NCI-H748 (cell line): ENCODE data around the gene GNL1.
"Not testable (repeated sequence)": the region's sequence is repeated elsewhere in the genome, so short reads cannot be mapped to it uniquely, and the experiment has no call there.

Experiments used
- DNase-seq: peaks from one replicate; lab custom pipeline; 2025; ENCODE audit not compliant: unreplicated experiment; lab: John Stamatoyannopoulos, UW

The GNL1 gene

DNA sequence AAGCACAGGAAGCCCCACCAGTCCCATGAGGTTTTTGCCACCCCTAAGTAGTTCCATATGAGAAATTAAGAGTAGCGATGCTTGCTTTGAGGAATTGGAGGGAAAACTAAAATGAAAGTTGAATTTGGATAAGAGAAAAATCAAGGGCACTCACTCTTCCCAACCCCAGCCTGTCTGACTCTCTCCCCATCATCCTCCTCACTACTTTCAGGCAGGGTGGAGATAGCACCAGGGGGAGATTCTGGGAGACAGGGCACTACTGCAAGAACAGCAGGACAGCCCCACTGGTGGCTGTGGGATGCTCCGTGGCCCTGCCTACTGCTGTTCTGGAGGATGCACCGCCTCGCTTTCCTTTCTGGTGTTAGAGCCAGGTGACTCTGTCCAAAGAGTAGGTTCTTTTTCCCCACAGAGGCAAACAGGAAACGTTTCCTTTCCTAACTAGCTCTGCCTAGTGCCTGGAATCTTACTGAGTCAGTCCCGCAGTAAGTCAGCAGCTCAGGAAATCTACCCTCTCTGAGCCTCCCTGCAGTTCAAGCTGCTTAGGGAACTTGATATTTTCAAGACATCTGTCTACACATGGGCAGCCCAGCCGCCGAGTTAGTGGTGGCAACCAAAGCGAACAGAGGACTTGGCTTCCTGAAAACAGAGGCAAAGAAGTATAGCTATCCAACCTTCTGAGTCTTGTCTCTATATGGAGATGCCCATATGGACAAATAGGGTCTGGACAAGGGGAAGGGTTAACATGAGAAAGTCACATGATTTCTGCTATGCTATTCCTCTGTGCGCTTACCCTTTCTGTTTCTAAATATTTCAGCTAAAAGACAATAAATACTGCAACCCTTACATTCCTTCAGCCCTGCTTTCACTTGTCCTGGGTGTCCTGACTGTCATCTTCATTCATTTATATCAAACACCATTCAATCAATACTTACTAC is 55.6 kb downstream of the GNL1 start:
- DNase-seq, result no peak

DNA sequence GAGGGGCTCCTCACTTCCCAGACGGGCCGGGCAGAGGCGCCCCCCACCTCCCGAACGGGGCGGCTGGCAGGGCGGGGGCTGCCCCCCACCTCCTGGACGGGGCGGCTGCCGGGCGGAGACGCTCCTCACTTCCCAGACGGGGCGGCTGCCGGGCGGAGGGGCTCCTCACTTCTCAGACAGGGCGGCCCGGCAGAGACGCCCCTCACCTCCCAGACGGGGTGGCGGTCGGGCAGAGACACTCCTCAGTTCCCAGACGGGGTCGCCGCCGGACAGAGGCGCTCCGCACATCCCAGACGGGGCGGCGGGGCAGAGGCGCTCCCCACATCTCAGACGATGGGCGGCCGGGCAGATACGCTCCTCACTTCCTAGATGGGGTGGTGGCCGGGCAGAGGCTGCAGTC is 57.6 kb downstream of the GNL1 start:
- DNase-seq, result not testable (repeated sequence)

DNA sequence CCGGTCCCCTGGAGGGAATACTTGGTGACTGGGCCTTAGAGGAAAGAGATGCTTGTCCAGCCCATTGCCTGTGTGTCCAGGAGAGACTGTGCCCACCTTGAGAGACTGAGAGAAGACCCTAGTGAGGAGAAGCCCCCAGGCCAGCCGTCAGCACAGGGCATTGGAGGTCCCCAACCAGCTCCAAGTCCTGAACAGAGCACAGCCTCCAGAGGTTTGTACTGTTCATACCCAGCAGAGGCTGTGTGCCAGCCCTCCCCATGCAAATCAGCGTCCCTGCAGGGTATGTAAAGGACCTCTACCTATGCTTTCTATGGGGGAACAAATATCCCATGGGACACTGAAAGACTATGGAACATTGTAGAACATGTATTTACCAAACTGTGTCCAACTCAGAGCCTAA is 58.6 kb downstream of the GNL1 start:
- DNase-seq, result no peak

DNA sequence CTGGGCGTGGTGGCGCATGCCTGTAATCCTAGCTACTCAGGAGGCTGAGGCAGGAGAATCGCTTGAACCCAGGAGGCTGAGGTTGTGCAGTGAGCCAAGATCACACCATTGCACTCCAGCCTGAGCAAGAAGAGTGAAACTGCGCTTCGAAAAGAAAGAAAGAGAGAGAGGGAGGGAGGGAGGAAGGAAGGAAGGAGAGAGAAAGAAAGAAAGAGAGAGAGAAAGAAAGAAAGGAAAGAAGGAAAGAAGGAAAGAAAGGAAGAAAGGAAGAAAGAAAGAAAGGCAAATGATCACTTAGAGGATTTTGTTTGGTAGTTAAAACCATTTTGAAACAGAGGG is 59.1 kb downstream of the GNL1 start:
- not testable (repeated sequence) for DNase-seq

DNA sequence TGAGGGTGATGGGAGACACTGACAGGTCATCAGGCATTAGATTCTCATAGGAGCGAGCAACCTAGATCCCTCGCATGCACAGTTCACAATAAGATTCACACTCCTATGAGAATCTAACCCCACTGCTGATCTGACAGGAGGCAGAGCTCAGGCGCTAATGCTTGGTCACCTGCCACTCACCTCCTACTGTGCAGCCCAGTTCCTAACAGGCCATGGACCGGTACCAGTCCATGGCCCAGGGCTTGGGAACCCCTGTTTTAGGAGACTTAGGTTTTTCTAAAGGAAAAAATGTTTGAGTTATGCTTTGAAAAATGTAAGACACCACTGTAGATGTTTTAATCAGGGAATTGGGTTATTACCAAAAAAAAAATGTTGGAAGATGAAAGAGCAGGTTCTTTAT is 60.3 kb downstream of the GNL1 start:
- DNase-seq, result no peak

DNA sequence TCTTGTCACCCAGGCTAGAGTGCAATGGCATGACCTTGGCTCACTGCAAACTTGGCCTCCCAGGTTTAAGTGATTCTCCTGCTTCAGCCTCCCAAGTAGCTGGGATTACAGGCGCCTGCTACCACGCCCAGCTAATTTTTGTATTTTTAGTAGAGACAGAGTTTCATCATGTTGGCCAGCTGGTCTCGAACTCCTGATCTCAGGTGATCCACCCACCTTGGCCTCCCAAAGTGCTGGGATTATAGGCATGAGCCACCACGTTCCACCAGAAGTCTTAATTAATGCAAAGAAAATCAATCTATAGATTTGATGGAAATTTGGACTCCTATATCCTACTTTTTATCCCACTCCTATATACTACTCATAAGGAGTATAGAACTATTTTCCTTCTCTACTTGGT is 61.2 kb downstream of the GNL1 start:
- not testable (repeated sequence) for DNase-seq

DNA sequence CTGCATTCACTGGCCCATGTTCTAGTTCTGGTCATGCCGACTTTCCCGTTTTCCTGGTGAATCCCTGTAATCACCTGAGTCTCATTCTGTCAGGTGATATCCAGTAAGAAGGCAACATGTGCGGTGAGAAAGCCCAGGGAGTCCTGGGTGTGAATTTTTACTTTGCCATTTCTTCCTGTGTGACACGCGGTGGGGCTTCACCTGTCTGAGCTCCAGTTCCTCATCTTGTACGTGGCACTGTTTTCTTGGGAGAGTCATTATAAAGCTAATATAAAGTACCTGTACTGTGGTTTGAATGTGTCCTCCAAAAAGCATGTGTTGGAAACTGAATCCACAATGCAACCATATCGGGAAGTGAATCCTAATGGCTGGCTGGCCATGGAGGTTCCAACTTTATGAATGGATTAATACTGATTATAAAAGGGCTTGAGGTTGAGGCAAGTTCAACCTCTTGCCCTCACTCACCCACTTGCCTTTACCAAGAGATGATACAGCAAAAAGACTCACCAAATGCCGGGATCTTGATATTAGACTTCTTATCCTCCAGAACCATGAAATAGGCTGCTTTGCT is 61.9 kb downstream of the GNL1 start:
- no peak for DNase-seq

DNA sequence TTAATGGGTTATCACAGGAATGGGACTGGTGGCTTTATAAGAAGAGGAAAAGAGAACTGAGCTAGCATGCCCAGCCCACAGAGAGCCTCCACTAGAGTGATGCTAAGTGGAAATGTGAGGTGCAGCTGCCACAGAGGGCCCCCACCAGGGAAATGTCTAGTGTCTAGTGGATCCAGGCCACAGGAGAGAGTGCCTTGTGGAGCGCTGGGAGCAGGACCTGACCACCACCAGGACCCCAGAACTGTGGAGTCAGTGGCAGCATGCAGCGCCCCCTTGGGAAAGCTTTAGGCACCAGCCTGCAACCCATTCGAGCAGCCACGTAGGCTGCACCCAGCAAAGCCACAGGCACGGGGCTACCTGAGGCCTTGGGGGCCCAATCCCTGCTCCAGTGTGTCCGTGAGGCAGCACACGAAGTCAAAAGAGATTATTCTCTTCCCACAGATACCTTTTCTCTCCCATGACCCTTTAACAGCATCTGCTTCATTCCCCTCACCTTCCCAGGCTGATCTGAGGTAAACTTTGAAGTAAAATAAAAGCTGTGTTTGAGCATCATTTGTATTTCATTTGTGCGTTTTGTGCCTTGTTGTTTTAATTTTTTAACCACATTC is 62.5 kb downstream of the GNL1 start:
- no peak for DNase-seq

DNA sequence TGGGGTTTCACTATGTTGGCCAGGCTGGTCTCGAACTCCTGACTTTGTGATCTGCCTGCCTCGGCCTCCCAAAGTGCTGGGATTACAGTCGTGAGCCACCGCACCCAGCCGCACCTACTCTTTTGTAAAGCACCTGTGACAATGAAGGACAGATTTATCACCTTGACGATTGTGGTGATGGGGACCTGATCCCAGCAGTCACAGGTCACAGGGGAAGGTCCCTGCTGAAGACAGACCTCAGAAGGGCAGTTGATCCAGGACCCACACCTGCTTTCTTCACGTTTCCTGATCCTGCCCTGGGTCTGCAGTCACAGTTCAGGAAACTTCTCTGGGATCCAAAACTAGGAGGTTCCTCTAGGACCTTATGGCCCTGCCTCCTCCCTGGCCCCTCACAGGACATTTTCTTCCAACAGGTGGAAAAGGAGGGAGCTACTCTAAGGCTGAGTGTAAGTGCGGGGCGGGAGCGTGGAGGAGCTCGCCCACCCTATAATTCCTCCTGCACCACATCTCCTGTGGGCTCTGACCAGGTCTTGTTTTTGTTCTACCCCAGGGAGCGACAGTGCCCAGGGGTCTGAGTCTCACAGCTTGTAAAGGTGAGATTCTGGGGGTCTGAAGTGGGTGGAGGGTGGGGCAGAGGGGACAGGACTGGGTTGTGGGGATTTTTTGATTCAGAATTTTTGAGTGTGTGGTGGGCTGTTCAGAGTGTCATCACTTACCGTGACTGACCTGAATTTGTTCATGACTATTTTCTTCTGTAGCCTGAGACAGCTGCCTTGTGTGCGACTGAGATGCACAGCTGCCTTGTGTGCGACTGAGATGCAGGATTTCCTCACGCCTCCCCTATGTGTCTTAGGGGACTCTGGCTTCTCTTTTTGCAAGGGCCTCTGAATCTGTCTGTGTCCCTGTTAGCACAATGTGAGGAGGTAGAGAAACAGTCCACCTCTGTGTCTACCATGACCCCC is 64.0 kb downstream of the GNL1 start:
- DNase-seq, result no peak
